Heart left ventricle (tissue), 13 donors: ENCODE data around the gene ANKRD39.

Experiments
- POLR2A ChIP-seq, 2 donors: fragments of 450-650 bp; IDR thresholded peaks; one replicate each; pipeline ENCODE4 v1.6.1; 2017; ENCODE audit warnings: antibody characterized with exemption in 2 of 2, mild to moderate bottlenecking in 2 of 2, moderate library complexity in 2 of 2
- TF ChIP-seq, protein P1 (sequence below), 12 donors: fragments of 200-600 bp; sonication (generic) in 4 of 12; IDR thresholded peaks; one replicate each; pipeline versions ENCODE4 v1.5.0 to v1.8.0; 2018 to 2022; ENCODE audit warnings: antibody characterized with exemption in 12 of 12, mild to moderate bottlenecking in 5 of 12
- donor health status: ischemic (EF 13 %, LVEDD 7.1; RV severe dilation, severe dysfunction).
- donor health status: DM: no; HTN: yes; CAD: no.
- donor health status: DM: no; HTN: no; CAD: no.
- donor health status: ischemic (EF 25% LVEDD 6.9; RV normal size, moderate dysfunction).
- donor health status: ischemic (EF 25% LVEDD 5.7; RV mildly dilated, moderate dysfunction).
- donor health status: ischemic (EF 35%, LVEDD 5.7; RV mildly dilated, moderate dysfunction).
- donor health status: nonischemic (EF 11% LVEDD 7.7; RV severe dilation, severe dysfunction).
- donor health status: DM: yes; HTN: yes; CAD: no.
- donor health status: PGD.
- donor health status: ischemic (EF 29% LVEDD 5.4; RV normal size, mild dysfunction).
- donor health status: nonischemic (EF 23%, LVEDD 6.1; RV moderate dilation, normal function).

DNA sequence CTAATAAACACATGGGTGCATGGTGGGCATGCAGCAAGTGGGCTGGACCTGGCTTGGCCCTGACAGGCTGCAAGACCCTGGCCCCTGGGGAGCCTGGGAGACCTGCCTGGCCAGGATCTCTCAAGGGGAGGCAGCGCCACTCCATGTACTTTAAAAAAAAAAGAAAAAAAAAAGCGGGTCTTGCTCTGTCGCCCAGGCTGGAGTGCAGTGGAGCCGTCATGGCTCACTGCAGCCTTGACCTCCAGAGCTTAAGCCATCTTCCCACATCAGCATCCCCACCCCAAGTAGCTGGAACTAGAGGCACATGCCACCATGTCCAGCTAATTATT is 41.6 kb upstream of the ANKRD39 start:
- TF ChIP-seq, protein P1, sequence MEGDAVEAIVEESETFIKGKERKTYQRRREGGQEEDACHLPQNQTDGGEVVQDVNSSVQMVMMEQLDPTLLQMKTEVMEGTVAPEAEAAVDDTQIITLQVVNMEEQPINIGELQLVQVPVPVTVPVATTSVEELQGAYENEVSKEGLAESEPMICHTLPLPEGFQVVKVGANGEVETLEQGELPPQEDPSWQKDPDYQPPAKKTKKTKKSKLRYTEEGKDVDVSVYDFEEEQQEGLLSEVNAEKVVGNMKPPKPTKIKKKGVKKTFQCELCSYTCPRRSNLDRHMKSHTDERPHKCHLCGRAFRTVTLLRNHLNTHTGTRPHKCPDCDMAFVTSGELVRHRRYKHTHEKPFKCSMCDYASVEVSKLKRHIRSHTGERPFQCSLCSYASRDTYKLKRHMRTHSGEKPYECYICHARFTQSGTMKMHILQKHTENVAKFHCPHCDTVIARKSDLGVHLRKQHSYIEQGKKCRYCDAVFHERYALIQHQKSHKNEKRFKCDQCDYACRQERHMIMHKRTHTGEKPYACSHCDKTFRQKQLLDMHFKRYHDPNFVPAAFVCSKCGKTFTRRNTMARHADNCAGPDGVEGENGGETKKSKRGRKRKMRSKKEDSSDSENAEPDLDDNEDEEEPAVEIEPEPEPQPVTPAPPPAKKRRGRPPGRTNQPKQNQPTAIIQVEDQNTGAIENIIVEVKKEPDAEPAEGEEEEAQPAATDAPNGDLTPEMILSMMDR (IDR thresholded peaks at IDR 0.05) = no peak
- no peak for TF ChIP-seq POLR2A (IDR thresholded peaks at IDR 0.05)
